ENCODE measurements around the gene SF3A2. TPM values are rescaled to one million over a fixed set of nuclear protein-coding genes. Genes with fewer than 3 reads are reported as not detected.
A peak's percentile ranks its signal among the peaks of the same experiment; 100 is the strongest.

The SF3A2 gene
- polyA plus RNA-seq, 1 donor from 2014 or later: 14.4 TPM

DNA sequence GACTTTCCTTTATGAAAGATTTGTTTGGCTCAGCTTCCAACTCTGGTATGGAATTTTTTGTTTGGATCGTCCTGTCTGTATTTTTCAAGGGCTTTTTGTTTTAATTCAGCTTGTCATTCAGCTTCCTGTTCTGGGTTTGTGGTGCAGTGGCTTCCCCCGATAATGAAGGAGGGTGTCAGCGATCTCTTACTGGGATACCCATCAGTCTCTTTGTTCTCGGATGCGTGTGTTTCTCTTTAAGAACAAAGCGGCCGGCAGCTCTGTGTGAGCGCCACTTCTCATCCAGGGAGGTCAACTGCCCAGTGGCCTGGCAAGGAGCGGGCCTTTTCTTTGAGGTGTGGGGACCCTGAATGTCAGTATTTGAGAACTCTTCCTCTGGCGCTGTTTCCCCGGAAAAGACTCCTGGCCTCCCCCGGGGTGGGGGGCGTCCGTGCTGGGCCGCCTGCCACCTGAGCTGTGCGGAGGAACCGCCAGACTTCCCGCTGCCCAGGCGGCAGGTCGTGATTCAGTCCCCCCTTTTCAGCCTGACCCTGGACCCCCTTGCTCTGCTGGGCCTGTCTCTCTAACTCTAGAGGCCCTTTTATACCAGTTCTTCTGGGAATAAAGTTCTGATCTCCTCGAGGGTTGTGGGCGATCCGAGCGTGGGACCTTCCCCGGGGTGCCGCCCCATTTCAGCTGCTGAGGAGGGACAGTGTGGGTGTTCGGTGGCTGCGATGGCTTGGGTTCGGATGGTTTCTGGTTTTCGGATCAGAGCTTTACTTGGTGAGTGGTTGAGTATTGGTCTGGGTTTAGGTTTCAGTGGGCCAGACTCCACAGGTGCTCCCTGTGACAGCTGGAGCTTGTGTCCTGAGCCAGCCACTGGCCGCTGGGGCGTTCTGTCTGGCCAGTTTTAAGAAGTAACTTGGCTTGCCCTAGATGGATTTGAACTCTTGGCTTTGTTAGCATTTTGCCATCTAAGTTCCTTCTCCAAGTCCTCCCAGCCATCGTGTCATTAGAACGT is 3.4 kb downstream of the SF3A2 start:
- no peaks in the 10 kb centered on the region for H3K36me3 ChIP-seq (ENCODE audit: insufficient read depth, low read length)
- H3K27ac ChIP-seq (ENCODE audit: low read length): peak overlapping the region; percentile 68

DNA sequence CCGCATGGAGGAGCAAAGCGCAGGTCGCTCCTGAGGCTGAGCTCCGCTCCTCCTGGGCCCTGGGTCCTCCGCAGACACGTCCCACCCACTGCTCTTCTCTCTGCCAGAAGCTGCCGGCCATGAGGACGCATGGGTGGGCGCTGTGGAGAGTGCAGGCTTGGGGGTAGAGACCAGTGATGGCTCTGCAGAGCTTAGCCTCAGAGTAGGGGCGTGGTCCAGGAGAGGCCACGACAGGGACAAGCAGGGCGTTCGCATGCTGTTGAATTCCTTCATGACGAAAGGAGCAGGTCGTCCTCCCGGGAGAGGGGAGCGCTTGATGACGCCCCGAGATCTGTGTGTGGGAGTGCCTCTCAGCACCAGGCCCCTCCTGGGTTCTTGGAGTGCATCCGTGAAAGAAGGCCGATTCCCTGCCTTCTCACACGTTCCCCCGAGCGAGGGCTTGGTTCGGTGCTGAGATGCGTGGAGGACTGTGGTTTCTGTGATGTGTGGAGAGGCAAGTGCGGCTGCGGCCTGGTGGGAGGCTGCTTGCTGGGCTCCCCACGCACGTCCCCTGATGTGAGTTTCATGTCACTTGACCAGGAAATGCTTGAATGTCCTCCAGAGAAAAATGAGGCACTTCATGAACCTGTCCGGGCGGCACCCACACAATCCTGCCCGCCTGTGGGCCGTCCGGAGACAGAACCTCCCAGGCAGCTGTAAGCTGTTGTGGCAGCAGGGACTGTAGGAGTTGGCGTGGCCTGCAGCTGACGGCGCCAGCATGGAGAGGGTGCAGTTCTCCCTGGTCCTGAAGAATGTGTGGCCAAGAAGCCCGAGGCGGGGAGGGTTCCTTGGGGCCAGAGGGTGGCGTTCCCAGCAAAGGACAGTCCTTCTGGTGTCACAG is 4.5 kb downstream of the SF3A2 start:
- no peak overlapping the region for H2AFZ ChIP-seq (ENCODE audit: low read depth, low read length)
- H3K27ac ChIP-seq (ENCODE audit: low read length): no peak overlapping the region
- H3K79me2 ChIP-seq (replicated peaks; ENCODE audit: insufficient read depth, low read length): peaks cover 61% of the 10 kb centered on the region
- no peaks in the 10 kb centered on the region for H3F3A ChIP-seq (ENCODE audit: insufficient read depth, low read length, poor library complexity, severe bottlenecking)
- peak overlapping the region; percentile 94 for H3K4me3 ChIP-seq (ENCODE audit: low read length)
- H3K27me3 ChIP-seq (ENCODE audit: insufficient read depth, low read depth, low read length): no peaks in the 10 kb centered on the region
- H3K36me3 ChIP-seq (ENCODE audit: insufficient read depth, low read length): no peaks in the 10 kb centered on the region
- no peak overlapping the region for H3K4me2 ChIP-seq (ENCODE audit: low read length)
- no peaks in the 10 kb centered on the region for H4K20me1 ChIP-seq (ENCODE audit: insufficient read depth)
- H3K9me3 ChIP-seq (ENCODE audit: low read length): no peaks in the 10 kb centered on the region
- H3K9ac ChIP-seq (ENCODE audit: low read length): no peak overlapping the region
- H3K9me2 ChIP-seq (ENCODE audit: insufficient read depth, low read length): no peaks in the 10 kb centered on the region
- TF ChIP-seq, protein P1, sequence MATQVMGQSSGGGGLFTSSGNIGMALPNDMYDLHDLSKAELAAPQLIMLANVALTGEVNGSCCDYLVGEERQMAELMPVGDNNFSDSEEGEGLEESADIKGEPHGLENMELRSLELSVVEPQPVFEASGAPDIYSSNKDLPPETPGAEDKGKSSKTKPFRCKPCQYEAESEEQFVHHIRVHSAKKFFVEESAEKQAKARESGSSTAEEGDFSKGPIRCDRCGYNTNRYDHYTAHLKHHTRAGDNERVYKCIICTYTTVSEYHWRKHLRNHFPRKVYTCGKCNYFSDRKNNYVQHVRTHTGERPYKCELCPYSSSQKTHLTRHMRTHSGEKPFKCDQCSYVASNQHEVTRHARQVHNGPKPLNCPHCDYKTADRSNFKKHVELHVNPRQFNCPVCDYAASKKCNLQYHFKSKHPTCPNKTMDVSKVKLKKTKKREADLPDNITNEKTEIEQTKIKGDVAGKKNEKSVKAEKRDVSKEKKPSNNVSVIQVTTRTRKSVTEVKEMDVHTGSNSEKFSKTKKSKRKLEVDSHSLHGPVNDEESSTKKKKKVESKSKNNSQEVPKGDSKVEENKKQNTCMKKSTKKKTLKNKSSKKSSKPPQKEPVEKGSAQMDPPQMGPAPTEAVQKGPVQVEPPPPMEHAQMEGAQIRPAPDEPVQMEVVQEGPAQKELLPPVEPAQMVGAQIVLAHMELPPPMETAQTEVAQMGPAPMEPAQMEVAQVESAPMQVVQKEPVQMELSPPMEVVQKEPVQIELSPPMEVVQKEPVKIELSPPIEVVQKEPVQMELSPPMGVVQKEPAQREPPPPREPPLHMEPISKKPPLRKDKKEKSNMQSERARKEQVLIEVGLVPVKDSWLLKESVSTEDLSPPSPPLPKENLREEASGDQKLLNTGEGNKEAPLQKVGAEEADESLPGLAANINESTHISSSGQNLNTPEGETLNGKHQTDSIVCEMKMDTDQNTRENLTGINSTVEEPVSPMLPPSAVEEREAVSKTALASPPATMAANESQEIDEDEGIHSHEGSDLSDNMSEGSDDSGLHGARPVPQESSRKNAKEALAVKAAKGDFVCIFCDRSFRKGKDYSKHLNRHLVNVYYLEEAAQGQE (IDR thresholded peaks at IDR 0.05; ENCODE audit: borderline replicate concordance): no peak
- TF ChIP-seq RAD21 (conservative IDR thresholded peaks at IDR 0.05) (no peak), EZH2 (IDR thresholded peaks at IDR 0.05; ENCODE audit: borderline replicate concordance, insufficient read depth, low read length, poor library complexity, severe bottlenecking) (no peak), MXI1 (conservative IDR thresholded peaks at IDR 0.05; ENCODE audit: poor library complexity, severe bottlenecking) (no peak), POLR2AphosphoS5 (IDR thresholded peaks at IDR 0.05) (no peak)
- TF ChIP-seq, protein P2, sequence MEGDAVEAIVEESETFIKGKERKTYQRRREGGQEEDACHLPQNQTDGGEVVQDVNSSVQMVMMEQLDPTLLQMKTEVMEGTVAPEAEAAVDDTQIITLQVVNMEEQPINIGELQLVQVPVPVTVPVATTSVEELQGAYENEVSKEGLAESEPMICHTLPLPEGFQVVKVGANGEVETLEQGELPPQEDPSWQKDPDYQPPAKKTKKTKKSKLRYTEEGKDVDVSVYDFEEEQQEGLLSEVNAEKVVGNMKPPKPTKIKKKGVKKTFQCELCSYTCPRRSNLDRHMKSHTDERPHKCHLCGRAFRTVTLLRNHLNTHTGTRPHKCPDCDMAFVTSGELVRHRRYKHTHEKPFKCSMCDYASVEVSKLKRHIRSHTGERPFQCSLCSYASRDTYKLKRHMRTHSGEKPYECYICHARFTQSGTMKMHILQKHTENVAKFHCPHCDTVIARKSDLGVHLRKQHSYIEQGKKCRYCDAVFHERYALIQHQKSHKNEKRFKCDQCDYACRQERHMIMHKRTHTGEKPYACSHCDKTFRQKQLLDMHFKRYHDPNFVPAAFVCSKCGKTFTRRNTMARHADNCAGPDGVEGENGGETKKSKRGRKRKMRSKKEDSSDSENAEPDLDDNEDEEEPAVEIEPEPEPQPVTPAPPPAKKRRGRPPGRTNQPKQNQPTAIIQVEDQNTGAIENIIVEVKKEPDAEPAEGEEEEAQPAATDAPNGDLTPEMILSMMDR (IDR thresholded peaks at IDR 0.05; ENCODE audit: poor library complexity, severe bottlenecking): no peak

More for the DNA sequence above, 3.4 kb downstream of the SF3A2 start:
- no peaks in the 10 kb centered on the region for H3K9me2 ChIP-seq (ENCODE audit: insufficient read depth, low read length)
- no peak overlapping the region for H2AFZ ChIP-seq (ENCODE audit: low read depth, low read length)
- H3K4me2 ChIP-seq (ENCODE audit: low read length): peak overlapping the region; percentile 92
- H3K27me3 ChIP-seq (ENCODE audit: insufficient read depth, low read depth, low read length): no peaks in the 10 kb centered on the region
- no peaks in the 10 kb centered on the region for H3K9me3 ChIP-seq (ENCODE audit: low read length)
- peaks cover 71% of the 10 kb centered on the region for H3K79me2 ChIP-seq (replicated peaks; ENCODE audit: insufficient read depth, low read length)
- peak overlapping the region; percentile 94 for H3K4me3 ChIP-seq (ENCODE audit: low read length)
- no peaks in the 10 kb centered on the region for H4K20me1 ChIP-seq (ENCODE audit: insufficient read depth)
- TF ChIP-seq, protein P1 (IDR thresholded peaks at IDR 0.05; ENCODE audit: borderline replicate concordance): no peak
- TF ChIP-seq, protein P2 (IDR thresholded peaks at IDR 0.05; ENCODE audit: poor library complexity, severe bottlenecking): no peak
- TF ChIP-seq EP300 (conservative IDR thresholded peaks at IDR 0.05; ENCODE audit: poor library complexity, severe bottlenecking) (no peak), RAD21 (conservative IDR thresholded peaks at IDR 0.05) (no peak), SMC3 (conservative IDR thresholded peaks at IDR 0.05; ENCODE audit: poor library complexity) (no peak), TAF1 (IDR thresholded peaks at IDR 0.05; ENCODE audit: low read depth) (no peak), EZH2 (IDR thresholded peaks at IDR 0.05; ENCODE audit: borderline replicate concordance, insufficient read depth, low read length, poor library complexity, severe bottlenecking) (no peak), MXI1 (conservative IDR thresholded peaks at IDR 0.05; ENCODE audit: poor library complexity, severe bottlenecking) (no peak), POLR2AphosphoS5 (IDR thresholded peaks at IDR 0.05) (no peak)
- H3F3A ChIP-seq (ENCODE audit: insufficient read depth, low read length, poor library complexity, severe bottlenecking): no peaks in the 10 kb centered on the region
- peak overlapping the region; percentile 73 for H3K9ac ChIP-seq (ENCODE audit: low read length)

Data from neural cell (in vitro differentiated cells).